ENCODE measurements around the gene FPGS. TPM values are rescaled to one million over a fixed set of nuclear protein-coding genes. Genes with fewer than 3 reads are reported as not detected.

Gene FPGS
- total RNA-seq, 1 donor: 98.1 TPM

- no peaks in the 10 kb centered on the region for H3K9me3 ChIP-seq (ENCODE audit: low read depth, low read length)
- H3K4me1 ChIP-seq (ENCODE audit: insufficient read depth, low read length): peaks cover 6% of the 10 kb centered on the region
- no peak overlapping the region for H3K27ac ChIP-seq (ENCODE audit: low read depth, low read length)
- peaks cover 41% of the 10 kb centered on the region for H3K79me2 ChIP-seq (ENCODE audit: insufficient read depth, low read length)
- no peak overlapping the region for H2AFZ ChIP-seq (ENCODE audit: low read length)
- H3K4me3 ChIP-seq (ENCODE audit: insufficient read depth, low read length): no peak overlapping the region
- H3K27me3 ChIP-seq (ENCODE audit: insufficient read depth, low read length): no peaks in the 10 kb centered on the region
- peaks cover 75% of the 10 kb centered on the region for H3K36me3 ChIP-seq (ENCODE audit: insufficient read depth, low read length)
- peak; percentile 74 for DNase-seq (ENCODE audit: insufficient read length, low spot score, missing footprints)
- H3K4me2 ChIP-seq (ENCODE audit: insufficient read depth, low read length): no peak overlapping the region
- H4K20me1 ChIP-seq (ENCODE audit: insufficient read depth, low read length): peaks cover 24% of the 10 kb centered on the region
- TF ChIP-seq, protein P1, sequence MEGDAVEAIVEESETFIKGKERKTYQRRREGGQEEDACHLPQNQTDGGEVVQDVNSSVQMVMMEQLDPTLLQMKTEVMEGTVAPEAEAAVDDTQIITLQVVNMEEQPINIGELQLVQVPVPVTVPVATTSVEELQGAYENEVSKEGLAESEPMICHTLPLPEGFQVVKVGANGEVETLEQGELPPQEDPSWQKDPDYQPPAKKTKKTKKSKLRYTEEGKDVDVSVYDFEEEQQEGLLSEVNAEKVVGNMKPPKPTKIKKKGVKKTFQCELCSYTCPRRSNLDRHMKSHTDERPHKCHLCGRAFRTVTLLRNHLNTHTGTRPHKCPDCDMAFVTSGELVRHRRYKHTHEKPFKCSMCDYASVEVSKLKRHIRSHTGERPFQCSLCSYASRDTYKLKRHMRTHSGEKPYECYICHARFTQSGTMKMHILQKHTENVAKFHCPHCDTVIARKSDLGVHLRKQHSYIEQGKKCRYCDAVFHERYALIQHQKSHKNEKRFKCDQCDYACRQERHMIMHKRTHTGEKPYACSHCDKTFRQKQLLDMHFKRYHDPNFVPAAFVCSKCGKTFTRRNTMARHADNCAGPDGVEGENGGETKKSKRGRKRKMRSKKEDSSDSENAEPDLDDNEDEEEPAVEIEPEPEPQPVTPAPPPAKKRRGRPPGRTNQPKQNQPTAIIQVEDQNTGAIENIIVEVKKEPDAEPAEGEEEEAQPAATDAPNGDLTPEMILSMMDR (IDR thresholded peaks at IDR 0.05; ENCODE audit: extremely low read depth, low read depth, low read length): no peak
Observed at GRCh38 chr9:127809002-127809539, 6.4 kb downstream of the FPGS start.

GRCh38 chr9:127809540-127810377, 7.1 kb downstream of the FPGS start:
- Histone ChIP-seq H3K4me2 (ENCODE audit: insufficient read depth, low read length) (no peak overlapping the region), H3K4me3 (ENCODE audit: insufficient read depth, low read length) (no peak overlapping the region), H3K9me3 (ENCODE audit: low read depth, low read length) (no peaks in the 10 kb centered on the region), H4K20me1 (ENCODE audit: insufficient read depth, low read length) (peaks cover 21% of the 10 kb centered on the region), H3K4me1 (ENCODE audit: insufficient read depth, low read length) (no peaks in the 10 kb centered on the region), H3K79me2 (ENCODE audit: insufficient read depth, low read length) (peaks cover 34% of the 10 kb centered on the region), H3K27ac (ENCODE audit: low read depth, low read length) (no peak overlapping the region), H2AFZ (ENCODE audit: low read length) (no peak overlapping the region), H3K36me3 (ENCODE audit: insufficient read depth, low read length) (peaks cover 76% of the 10 kb centered on the region), H3K27me3 (ENCODE audit: insufficient read depth, low read length) (no peaks in the 10 kb centered on the region)
- TF ChIP-seq, protein P1 (IDR thresholded peaks at IDR 0.05; ENCODE audit: extremely low read depth, low read depth, low read length): no peak
- DNase-seq (ENCODE audit: insufficient read length, low spot score, missing footprints): peak; percentile 90

- H3K27me3 ChIP-seq (ENCODE audit: insufficient read depth, low read length): no peaks in the 10 kb centered on the region
- H4K20me1 ChIP-seq (ENCODE audit: insufficient read depth, low read length): peaks cover 23% of the 10 kb centered on the region
- TF ChIP-seq, protein P1 (IDR thresholded peaks at IDR 0.05; ENCODE audit: extremely low read depth, low read depth, low read length): no peak
- H3K36me3 ChIP-seq (ENCODE audit: insufficient read depth, low read length): peaks cover 79% of the 10 kb centered on the region
- no peak overlapping the region for H3K4me3 ChIP-seq (ENCODE audit: insufficient read depth, low read length)
- peak; percentile 76 for DNase-seq (ENCODE audit: insufficient read length, low spot score, missing footprints)
- no peaks in the 10 kb centered on the region for H3K4me1 ChIP-seq (ENCODE audit: insufficient read depth, low read length)
- no peak overlapping the region for H2AFZ ChIP-seq (ENCODE audit: low read length)
- H3K9me3 ChIP-seq (ENCODE audit: low read depth, low read length): no peaks in the 10 kb centered on the region
- no peak overlapping the region for H3K27ac ChIP-seq (ENCODE audit: low read depth, low read length)
- peaks cover 28% of the 10 kb centered on the region for H3K79me2 ChIP-seq (ENCODE audit: insufficient read depth, low read length)
- H3K4me2 ChIP-seq (ENCODE audit: insufficient read depth, low read length): no peak overlapping the region
Observed at GRCh38 chr9:127810378-127811187, 7.9 kb downstream of the FPGS start.

Data from osteoblast (primary cell).